ENCODE measurements around the gene SLC39A5. TPM values are rescaled to one million over a fixed set of nuclear protein-coding genes. Genes with fewer than 3 reads are reported as not detected.

Gene SLC39A5
- total RNA-seq, 1 donor from 2014 or later, result 0.76 TPM

DNA sequence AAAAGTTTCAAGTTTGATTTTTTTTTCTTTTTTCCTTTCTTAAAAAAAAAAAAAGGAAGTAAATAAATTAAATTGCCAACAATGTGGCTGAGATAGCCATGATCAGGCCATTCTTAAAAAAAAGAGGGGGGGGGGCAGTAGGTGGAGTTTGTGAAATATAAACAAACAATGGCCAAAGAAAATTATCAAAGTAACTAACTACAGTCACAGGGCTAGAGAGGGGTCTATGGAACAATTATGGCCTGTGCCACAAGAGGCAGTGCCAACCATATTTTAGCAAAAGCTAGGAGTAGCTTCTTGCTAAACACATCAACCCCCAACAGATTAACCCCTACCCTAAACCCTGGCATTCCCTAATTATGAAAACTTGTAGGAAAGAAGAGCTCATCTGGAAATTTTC, 24.4 kb upstream of the SLC39A5 start:
- Mint-ChIP-seq H3K27me3 (ENCODE audit: low read depth) (no peaks in the 10 kb centered on the region), H3K4me3 (no peak overlapping the region), H3K36me3 (peaks cover 27% of the 10 kb centered on the region), H3K27ac (no peak overlapping the region), H3K4me1 (no peaks in the 10 kb centered on the region), H3K9me3 (no peaks in the 10 kb centered on the region)
- TF ChIP-seq, protein P1, sequence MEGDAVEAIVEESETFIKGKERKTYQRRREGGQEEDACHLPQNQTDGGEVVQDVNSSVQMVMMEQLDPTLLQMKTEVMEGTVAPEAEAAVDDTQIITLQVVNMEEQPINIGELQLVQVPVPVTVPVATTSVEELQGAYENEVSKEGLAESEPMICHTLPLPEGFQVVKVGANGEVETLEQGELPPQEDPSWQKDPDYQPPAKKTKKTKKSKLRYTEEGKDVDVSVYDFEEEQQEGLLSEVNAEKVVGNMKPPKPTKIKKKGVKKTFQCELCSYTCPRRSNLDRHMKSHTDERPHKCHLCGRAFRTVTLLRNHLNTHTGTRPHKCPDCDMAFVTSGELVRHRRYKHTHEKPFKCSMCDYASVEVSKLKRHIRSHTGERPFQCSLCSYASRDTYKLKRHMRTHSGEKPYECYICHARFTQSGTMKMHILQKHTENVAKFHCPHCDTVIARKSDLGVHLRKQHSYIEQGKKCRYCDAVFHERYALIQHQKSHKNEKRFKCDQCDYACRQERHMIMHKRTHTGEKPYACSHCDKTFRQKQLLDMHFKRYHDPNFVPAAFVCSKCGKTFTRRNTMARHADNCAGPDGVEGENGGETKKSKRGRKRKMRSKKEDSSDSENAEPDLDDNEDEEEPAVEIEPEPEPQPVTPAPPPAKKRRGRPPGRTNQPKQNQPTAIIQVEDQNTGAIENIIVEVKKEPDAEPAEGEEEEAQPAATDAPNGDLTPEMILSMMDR (IDR thresholded peaks at IDR 0.05; ENCODE audit: unreplicated experiment), result no peak
- DNase-seq (ENCODE audit: low spot score in 2 of 2, unreplicated experiment in 2 of 2), result no peak

DNA sequence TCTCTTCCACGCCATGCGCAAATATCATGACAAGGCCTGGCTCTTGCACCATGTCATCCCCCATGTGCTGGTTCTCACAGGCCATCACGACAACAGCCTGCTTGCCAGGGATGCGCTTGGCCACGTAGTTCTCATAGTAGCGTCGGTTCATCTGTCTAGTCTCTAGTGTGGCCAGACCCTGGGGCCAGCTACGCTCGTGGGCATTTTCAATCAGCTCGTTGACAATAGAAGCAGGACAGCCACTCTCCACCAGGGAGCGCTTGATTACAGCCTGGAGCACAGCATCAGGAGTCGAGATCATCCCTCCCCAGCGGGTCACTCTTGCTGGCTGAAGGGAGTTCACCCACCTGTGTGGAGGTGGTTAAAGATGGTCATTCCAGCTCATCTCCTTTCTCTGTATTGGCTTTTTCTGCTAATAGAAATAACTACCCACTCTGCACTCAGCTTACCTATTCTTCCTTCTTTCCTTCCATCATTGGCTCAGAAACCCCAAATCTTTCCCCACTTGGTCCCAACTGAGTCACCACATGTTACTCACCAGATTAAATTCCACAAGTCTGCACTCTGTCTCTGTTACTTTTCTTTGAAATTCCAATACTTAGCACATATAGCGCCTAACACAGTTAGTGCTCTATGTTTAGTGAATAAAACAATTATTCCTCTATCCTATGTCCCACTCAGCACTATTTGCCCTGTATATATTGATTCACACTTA, 23.2 kb upstream of the SLC39A5 start:
- Mint-ChIP-seq H3K27ac (no peak overlapping the region), H3K4me1 (no peaks in the 10 kb centered on the region), H3K36me3 (peaks cover 33% of the 10 kb centered on the region), H3K4me3 (no peak overlapping the region), H3K9me3 (no peaks in the 10 kb centered on the region), H3K27me3 (ENCODE audit: low read depth) (no peaks in the 10 kb centered on the region)
- no peak for DNase-seq (ENCODE audit: low spot score in 2 of 2, unreplicated experiment in 2 of 2)
- TF ChIP-seq, protein P1 (IDR thresholded peaks at IDR 0.05; ENCODE audit: unreplicated experiment), result no peak

DNA sequence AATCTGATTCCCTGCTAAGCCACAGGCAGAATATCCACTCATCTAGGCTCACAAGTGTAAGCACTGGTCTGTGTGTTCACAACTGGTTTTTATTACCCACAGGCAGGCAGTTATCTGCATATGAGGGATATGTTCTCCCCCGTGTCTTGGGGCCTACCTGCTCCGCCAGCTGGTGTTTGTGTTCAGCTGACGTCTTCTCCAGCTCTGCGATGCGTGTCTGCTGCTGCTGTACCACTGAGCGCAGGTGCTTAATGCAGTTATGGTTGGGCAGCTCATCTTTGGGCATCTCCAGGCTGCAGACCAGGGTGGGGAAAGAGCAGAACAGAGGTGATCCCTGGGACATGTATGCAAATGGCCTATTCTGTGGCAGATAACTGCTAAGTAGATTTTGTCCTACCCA, 21.8 kb upstream of the SLC39A5 start:
- H3K36me3 Mint-ChIP-seq, result peaks cover 39% of the 10 kb centered on the region
- DNase-seq (ENCODE audit: low spot score in 2 of 2, unreplicated experiment in 2 of 2), result no peak
- no peak overlapping the region for H3K4me3 Mint-ChIP-seq
- H3K27me3 Mint-ChIP-seq (ENCODE audit: low read depth), result no peaks in the 10 kb centered on the region
- H3K9me3 Mint-ChIP-seq, result no peaks in the 10 kb centered on the region
- TF ChIP-seq, protein P1 (IDR thresholded peaks at IDR 0.05; ENCODE audit: unreplicated experiment), result no peak
- no peaks in the 10 kb centered on the region for H3K4me1 Mint-ChIP-seq
- H3K27ac Mint-ChIP-seq, result no peak overlapping the region

DNA sequence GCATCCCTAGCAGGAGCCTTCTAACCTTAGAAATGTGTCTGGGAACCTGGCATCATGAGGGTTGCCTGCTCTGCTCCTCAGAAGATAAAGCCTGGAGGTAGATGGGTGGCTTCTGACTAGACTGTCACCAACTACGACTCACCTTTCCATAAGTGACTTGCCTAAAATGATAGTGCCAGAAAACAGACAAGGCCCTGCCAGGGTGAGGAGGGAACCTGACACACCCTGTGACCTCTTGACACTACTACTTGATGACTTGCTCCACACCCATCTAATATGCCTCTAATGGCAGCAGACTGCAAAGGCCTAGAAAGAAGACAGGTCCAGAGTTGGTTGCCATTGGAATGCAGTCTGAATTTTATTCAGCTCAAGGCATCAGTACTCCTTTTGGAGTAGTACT, 17.5 kb upstream of the SLC39A5 start:
- no peak for DNase-seq (ENCODE audit: low spot score in 2 of 2, unreplicated experiment in 2 of 2)

DNA sequence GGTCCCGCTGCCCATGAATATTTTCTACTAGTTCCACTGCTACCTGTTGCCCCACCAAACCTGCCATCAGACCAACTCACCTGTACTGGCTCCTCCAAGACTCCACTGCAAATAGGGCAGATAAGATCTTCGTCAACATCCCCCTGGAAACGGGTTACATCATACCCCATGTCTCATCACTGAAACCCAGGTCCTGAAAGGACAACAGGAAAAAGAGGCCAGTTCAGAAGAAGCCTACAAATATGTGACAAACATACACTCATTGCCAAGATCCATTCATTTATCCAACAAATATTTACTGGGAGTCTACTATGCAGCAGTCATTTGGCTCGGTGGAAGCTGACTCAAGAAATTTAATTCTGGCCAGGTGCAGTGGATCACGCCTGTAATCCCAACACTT, 16.0 kb upstream of the SLC39A5 start:
- TF ChIP-seq, protein P1 (IDR thresholded peaks at IDR 0.05; ENCODE audit: unreplicated experiment), result no peak
- no peaks in the 10 kb centered on the region for H3K4me1 Mint-ChIP-seq
- no peak overlapping the region for H3K27ac Mint-ChIP-seq
- H3K27me3 Mint-ChIP-seq (ENCODE audit: low read depth), result no peaks in the 10 kb centered on the region
- H3K4me3 Mint-ChIP-seq, result no peak overlapping the region
- DNase-seq (ENCODE audit: low spot score in 2 of 2, unreplicated experiment in 2 of 2), result no peak
- peaks cover 40% of the 10 kb centered on the region for H3K36me3 Mint-ChIP-seq
- no peaks in the 10 kb centered on the region for H3K9me3 Mint-ChIP-seq

More for the DNA sequence above, 17.5 kb upstream of the SLC39A5 start:
- Mint-ChIP-seq H3K4me3 (no peak overlapping the region), H3K27me3 (ENCODE audit: low read depth) (no peaks in the 10 kb centered on the region), H3K9me3 (no peaks in the 10 kb centered on the region), H3K36me3 (peaks cover 46% of the 10 kb centered on the region), H3K4me1 (no peaks in the 10 kb centered on the region), H3K27ac (no peak overlapping the region)
- TF ChIP-seq, protein P1 (IDR thresholded peaks at IDR 0.05; ENCODE audit: unreplicated experiment), result no peak
